Common myeloid progenitor, CD34-positive (primary cell): ENCODE results near the gene AUP1.

Experiments
- CTCF ChIA-PET: fragments of 350-600 bp; sonication (Branson Sonifier 250); formaldehyde crosslinking; loops from one replicate; lab custom pipeline; 2021; ENCODE audit warnings: antibody characterized with exemption; lab: Charles Lee
- POLR2A ChIA-PET: fragments of 350-600 bp; sonication (Branson Sonifier 250); formaldehyde crosslinking; loops from one replicate; lab custom pipeline; 2021; ENCODE audit warnings: antibody characterized with exemption; lab: Charles Lee
- DNase-seq, 3 donors: peaks; one replicate each; pipeline versions ENCODE4 v3.0.0 to v3.0.0-alpha.2; 2013
- H3K27ac ChIP-seq, 2 experiments: 1 replicate in 1 of 2; 2 replicates in 1 of 2; pipeline ENCODE4 v1.7.0; 2013; ENCODE audit warnings: inconsistent platforms in 2 of 2, low read length in 2 of 2, mild to moderate bottlenecking in 2 of 2, low read depth in 1 of 2, moderate library complexity in 1 of 2; ENCODE audit not compliant: severe bottlenecking in 2 of 2, insufficient read depth in 1 of 2, poor library complexity in 1 of 2
- H3K27me3 ChIP-seq, 5 experiments: replicated peaks in 2 of 5; 1 replicate in 3 of 5; 2 replicates in 2 of 5; pipeline versions ENCODE4 v1.6.1 to v1.7.0; 2013; ENCODE audit warnings: low read length in 4 of 5, mild to moderate bottlenecking in 2 of 5, moderate library complexity in 2 of 5, inconsistent platforms in 1 of 5; ENCODE audit not compliant: insufficient read depth in 5 of 5, control insufficient read depth in 4 of 5
- H3K36me3 ChIP-seq, 4 experiments: 1 replicate in 2 of 4; 2 replicates in 2 of 4; pipeline versions ENCODE4 v1.6.1 to v1.7.0; 2013; ENCODE audit warnings: low read length in 3 of 4, control low read depth in 1 of 4, mild to moderate bottlenecking in 1 of 4; ENCODE audit not compliant: control insufficient read depth in 4 of 4, insufficient read depth in 4 of 4
- H3K4me1 ChIP-seq, 4 experiments: 1 replicate in 3 of 4; 2 replicates in 1 of 4; pipeline versions ENCODE4 v1.6.1 to v1.7.1; 2013; ENCODE audit warnings: low read length in 3 of 4, mild to moderate bottlenecking in 3 of 4, control low read depth in 1 of 4, inconsistent platforms in 1 of 4, moderate library complexity in 1 of 4; ENCODE audit not compliant: control insufficient read depth in 4 of 4, insufficient read depth in 4 of 4; ENCODE audit errors: control extremely low read depth in 1 of 4
- H3K4me3 ChIP-seq, 7 experiments: 1 replicate in 4 of 7; 2 replicates in 3 of 7; pipeline versions ENCODE4 v1.5.1 to v1.7.0; 2013; ENCODE audit warnings: mild to moderate bottlenecking in 7 of 7, low read length in 6 of 7, moderate library complexity in 6 of 7, inconsistent platforms in 2 of 7, low read depth in 2 of 7, control low read depth in 1 of 7; ENCODE audit not compliant: insufficient read depth in 4 of 7, control insufficient read depth in 1 of 7; ENCODE audit errors: extremely low read depth in 1 of 7
- H3K9me3 ChIP-seq, 5 experiments: 1 replicate in 4 of 5; 2 replicates in 1 of 5; pipeline versions ENCODE4 v1.6.1 to v1.7.1; 2013; ENCODE audit warnings: low read length in 4 of 5, mild to moderate bottlenecking in 2 of 5, inconsistent platforms in 1 of 5, low read depth in 1 of 5, moderate library complexity in 1 of 5; ENCODE audit not compliant: control insufficient read depth in 4 of 5, insufficient read depth in 2 of 5; ENCODE audit errors: control extremely low read depth in 1 of 5
- WGBS: methylation state at CpG from one replicate; pipeline ENCODE4 v1.1.5; 2013; ENCODE audit not compliant: insufficient coverage; 5-methylcytosine and 5-hydroxymethylcytosine counted together

The AUP1 gene

GRCh38 chr2:74575320-74575719, 45.8 kb upstream of the AUP1 start:
- ChIA-PET POLR2A (interaction anchor here (0.8 kb wide), 1 partner anchor 36 kb away, joined by 3 read pairs; no protein-coding TSS in a partner anchor), CTCF (interaction anchor here (0.6 to 8.7 kb wide), 10 partner anchors 9 to 44 kb away, joined by 4 to 109 read pairs (median 6); partner anchors contain the start of genes AUP1 and HTRA2)
- DNase-seq, result no peak
- H3K27ac ChIP-seq, result no peak overlapping the region
- H3K4me3 ChIP-seq, result peak overlapping the region in 1 of 7 experiments; percentile 26
- no peaks in the 10 kb centered on the region for H3K27me3 ChIP-seq
- H3K4me1 ChIP-seq, result peaks cover 44 to 88% (median 62%) of the 10 kb centered on the region in 4 experiments
- H3K9me3 ChIP-seq, result no peaks in the 10 kb centered on the region
- 92% methylated on average over 1 of the region's 4 CpGs for WGBS
- H3K36me3 ChIP-seq, result no peaks in the 10 kb centered on the region

GRCh38 chr2:74573747-74574562, 44.4 kb upstream of the AUP1 start:
- POLR2A ChIA-PET, result interaction anchor here (0.9 kb wide), 1 partner anchor 9 kb away, joined by 4 read pairs; no protein-coding TSS in a partner anchor
- 13% methylated on average over 3 of the region's 7 CpGs for whole genome bisulfite sequencing
- Histone ChIP-seq H3K36me3 (no peaks in the 10 kb centered on the region), H3K27ac (peak overlapping the region in 1 of 2 experiments; percentile 32), H3K9me3 (no peaks in the 10 kb centered on the region), H3K4me3 (peak overlapping the region in 4 of 7 experiments; percentile 40 to 52 (median 50)), H3K4me1 (peaks cover 44 to 89% (median 60%) of the 10 kb centered on the region in 4 experiments), H3K27me3 (no peaks in the 10 kb centered on the region)
- CTCF ChIA-PET, result interaction anchor here (0.6 to 8.7 kb wide), 9 partner anchors 8 to 165 kb away, joined by 3 to 109 read pairs (median 6); partner anchors contain the start of genes AUP1 and HTRA2
- peak; percentile 58 to 70 (median 59) for DNase-seq

- DNase-seq, result no peak
- Histone ChIP-seq H3K4me3 (no peak overlapping the region), H3K4me1 (peaks cover 37 to 82% (median 47%) of the 10 kb centered on the region in 4 experiments), H3K9me3 (no peaks in the 10 kb centered on the region), H3K27ac (no peak overlapping the region), H3K27me3 (no peaks in the 10 kb centered on the region), H3K36me3 (no peaks in the 10 kb centered on the region)
- ChIA-PET CTCF (interaction anchor here (0.8 to 8.7 kb wide), 5 partner anchors 8 to 90 kb away, joined by 3 to 109 read pairs (median 4); partner anchors contain the start of genes CCDC142 and TTC31), POLR2A (no interaction called here)
- WGBS, result 100% methylated on average over 3 of the region's 3 CpGs
These were observed 42.8 kb upstream of the AUP1 start for GRCh38 chr2:74572178-74572925.

GRCh38 chr2:74571058-74571457, 41.6 kb upstream of the AUP1 start:
- no peak overlapping the region for H3K27ac ChIP-seq
- peak in 1 of 3 donors; percentile 22 for DNase-seq
- CTCF ChIA-PET, result interaction anchor here (1.0 to 8.7 kb wide), 3 partner anchors 9 to 89 kb away, joined by 3 to 109 read pairs (median 5); partner anchors contain the start of genes CCDC142 and TTC31
- peaks cover 24 to 79% (median 34%) of the 10 kb centered on the region in 4 experiments for H3K4me1 ChIP-seq
- no peaks in the 10 kb centered on the region for H3K27me3 ChIP-seq
- POLR2A ChIA-PET, result no interaction called here
- WGBS, result 81% methylated on average over 1 of the region's 1 CpG
- H3K9me3 ChIP-seq, result no peaks in the 10 kb centered on the region
- no peaks in the 10 kb centered on the region for H3K36me3 ChIP-seq
- H3K4me3 ChIP-seq, result no peak overlapping the region

GRCh38 chr2:74569686-74570085, 40.2 kb upstream of the AUP1 start:
- CTCF ChIA-PET, result interaction anchor here (0.8 to 4.5 kb wide), 4 partner anchors 11 to 87 kb away, joined by 3 to 23 read pairs (median 3); partner anchors contain the start of genes CCDC142 and TTC31
- no peak overlapping the region for H3K27ac ChIP-seq
- H3K4me1 ChIP-seq, result peaks cover 10 to 68% (median 21%) of the 10 kb centered on the region in 4 experiments
- no peak for DNase-seq
- POLR2A ChIA-PET, result no interaction called here
- H3K4me3 ChIP-seq, result no peak overlapping the region
- no peaks in the 10 kb centered on the region for H3K36me3 ChIP-seq
- WGBS, result no CpG with 5 or more reads among the region's 1 CpG
- H3K27me3 ChIP-seq, result no peaks in the 10 kb centered on the region
- H3K9me3 ChIP-seq, result no peaks in the 10 kb centered on the region

GRCh38 chr2:74567881-74568280, 38.4 kb upstream of the AUP1 start:
- Histone ChIP-seq H3K9me3 (no peaks in the 10 kb centered on the region), H3K4me3 (no peak overlapping the region), H3K4me1 (peaks cover 4 to 52% (median 10%) of the 10 kb centered on the region in 4 experiments), H3K27me3 (no peaks in the 10 kb centered on the region), H3K36me3 (no peaks in the 10 kb centered on the region), H3K27ac (no peak overlapping the region)
- no peak for DNase-seq
- ChIA-PET CTCF (interaction anchor here (1.0 to 4.5 kb wide), 4 partner anchors 9 to 23 kb away, joined by 4 to 23 read pairs (median 5); no protein-coding TSS in a partner anchor), POLR2A (no interaction called here)
- 93% methylated on average over 5 of the region's 5 CpGs for WGBS
